ENCODE measurements around the gene U2AF2.

Gene U2AF2

GRCh38 chr19:55690109-55690768, 35.4 kb downstream of the U2AF2 start:
- no peak for DNase-seq (ENCODE audit: low spot score)

- no peak for DNase-seq (ENCODE audit: low spot score)
Measured at GRCh38 chr19:55690769-55691545, 36.1 kb downstream of the U2AF2 start.

GRCh38 chr19:55691561-55692481, 37.0 kb downstream of the U2AF2 start:
- DNase-seq (ENCODE audit: low spot score), result no peak

- DNase-seq (ENCODE audit: low spot score), result no peak
Measured at GRCh38 chr19:55692681-55693081, 37.8 kb downstream of the U2AF2 start.

GRCh38 chr19:55693336-55693974, 38.6 kb downstream of the U2AF2 start:
- no peak for DNase-seq (ENCODE audit: low spot score)

- DNase-seq (ENCODE audit: low spot score), result no peak
Measured at GRCh38 chr19:55694241-55694655, 39.4 kb downstream of the U2AF2 start.

- no peak for DNase-seq (ENCODE audit: low spot score)
Measured at GRCh38 chr19:55694656-55695491, 40.0 kb downstream of the U2AF2 start.

- no peak for DNase-seq (ENCODE audit: low spot score)
Measured at GRCh38 chr19:55695511-55696290, 40.9 kb downstream of the U2AF2 start.

GRCh38 chr19:55696301-55697068, 41.6 kb downstream of the U2AF2 start:
- no peak for DNase-seq (ENCODE audit: low spot score)

- DNase-seq (ENCODE audit: low spot score), result no peak
Measured at GRCh38 chr19:55697069-55697440, 42.2 kb downstream of the U2AF2 start.

GRCh38 chr19:55697698-55698097, 42.9 kb downstream of the U2AF2 start:
- no peak for DNase-seq (ENCODE audit: low spot score)

- DNase-seq (ENCODE audit: low spot score), result no peak
Measured at GRCh38 chr19:55698256-55698655, 43.4 kb downstream of the U2AF2 start.

GRCh38 chr19:55699221-55699620, 44.4 kb downstream of the U2AF2 start:
- no peak for DNase-seq (ENCODE audit: low spot score)

- DNase-seq (ENCODE audit: low spot score), result no peak
Measured at GRCh38 chr19:55700813-55701212, 46.0 kb downstream of the U2AF2 start.

GRCh38 chr19:55702131-55702627, 47.3 kb downstream of the U2AF2 start:
- DNase-seq (ENCODE audit: low spot score), result no peak

- peak; percentile 30 for DNase-seq (ENCODE audit: low spot score)
Measured at GRCh38 chr19:55703790-55704215, 49.0 kb downstream of the U2AF2 start.

- no peak for DNase-seq (ENCODE audit: low spot score)
Measured at GRCh38 chr19:55704494-55705245, 49.8 kb downstream of the U2AF2 start.

- no peak for DNase-seq (ENCODE audit: low spot score)
Measured at GRCh38 chr19:55705972-55706371, 51.1 kb downstream of the U2AF2 start.

GRCh38 chr19:55711719-55712118, 56.9 kb downstream of the U2AF2 start:
- no peak for DNase-seq (ENCODE audit: low spot score)
